ENCODE data around the gene METTL16.

The METTL16 gene

DNA sequence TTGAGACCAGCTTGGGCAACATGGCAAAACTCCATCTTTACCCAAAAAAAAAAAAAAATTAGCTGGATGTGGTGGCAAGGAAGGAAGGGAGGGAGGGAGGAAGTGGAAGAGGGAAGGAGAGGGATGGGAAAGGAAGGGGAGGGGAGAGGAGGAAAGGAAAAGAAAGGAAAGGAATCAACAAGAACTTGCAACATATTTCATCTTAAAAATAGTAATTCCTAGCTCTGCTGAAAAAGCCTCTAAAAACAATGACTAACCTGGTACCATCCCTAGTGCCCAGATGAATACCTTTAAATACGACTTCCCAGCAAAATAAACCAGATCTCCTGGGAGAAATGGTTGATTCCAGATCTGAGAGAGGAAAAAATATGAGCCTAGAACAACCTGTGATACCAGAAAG is 83.8 kb downstream of the METTL16 start:
- TF ChIP-seq CTCF (IDR thresholded peaks at IDR 0.05; ENCODE audit: low read depth, low read length) = no peak
- in situ Hi-C loops (cut with HindIII; ENCODE audit: low sequenced_read_pairs) = no loop called here
- no peak for DNase-seq (ENCODE audit: low read depth, low spot score)
- no peak overlapping the region for H3K4me3 ChIP-seq (ENCODE audit: low read depth, low read length)

- in situ Hi-C loops (cut with HindIII; ENCODE audit: low sequenced_read_pairs) = no loop called here
- DNase-seq (ENCODE audit: low read depth, low spot score) = no peak
- TF ChIP-seq CTCF (IDR thresholded peaks at IDR 0.05; ENCODE audit: low read depth, low read length) = no peak
- no peak overlapping the region for H3K4me3 ChIP-seq (ENCODE audit: low read depth, low read length)
Measured at GRCh38 chr17:2427215-2427614, 84.5 kb downstream of the METTL16 start.

DNA sequence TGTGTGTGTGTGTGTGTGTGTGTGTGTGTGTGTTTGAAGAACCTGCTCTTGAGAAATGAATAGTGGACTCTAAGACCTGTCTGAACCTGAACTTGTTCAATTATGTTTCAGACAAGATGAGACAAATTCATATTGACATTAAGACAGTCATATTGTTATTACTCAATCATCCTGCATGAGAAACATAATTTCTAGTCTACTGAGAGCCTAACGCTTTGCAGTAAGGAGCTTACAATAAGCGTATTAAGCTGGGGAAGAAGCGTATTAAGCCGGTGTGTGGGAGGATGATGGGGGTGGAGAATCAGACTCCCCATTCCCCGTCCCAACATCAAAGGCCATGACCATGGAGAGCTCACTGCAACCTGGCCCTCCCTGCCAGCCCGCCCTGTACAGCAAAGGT is 88.4 kb downstream of the METTL16 start:
- DNase-seq (ENCODE audit: low read depth, low spot score) = no peak
- H3K4me3 ChIP-seq (ENCODE audit: low read depth, low read length) = no peak overlapping the region
- in situ Hi-C loops (cut with HindIII; ENCODE audit: low sequenced_read_pairs) = no loop called here
- no peak for TF ChIP-seq CTCF (IDR thresholded peaks at IDR 0.05; ENCODE audit: low read depth, low read length)

GRCh38 chr17:2421315-2422147 is 90.2 kb downstream of the METTL16 start:
- no peak overlapping the region for H3K4me3 ChIP-seq (ENCODE audit: low read depth, low read length)
- DNase-seq (ENCODE audit: low read depth, low spot score) = no peak
- TF ChIP-seq CTCF (IDR thresholded peaks at IDR 0.05; ENCODE audit: low read depth, low read length) = peak; percentile 11
- in situ Hi-C loops (cut with HindIII; ENCODE audit: low sequenced_read_pairs) = no loop called here

DNA sequence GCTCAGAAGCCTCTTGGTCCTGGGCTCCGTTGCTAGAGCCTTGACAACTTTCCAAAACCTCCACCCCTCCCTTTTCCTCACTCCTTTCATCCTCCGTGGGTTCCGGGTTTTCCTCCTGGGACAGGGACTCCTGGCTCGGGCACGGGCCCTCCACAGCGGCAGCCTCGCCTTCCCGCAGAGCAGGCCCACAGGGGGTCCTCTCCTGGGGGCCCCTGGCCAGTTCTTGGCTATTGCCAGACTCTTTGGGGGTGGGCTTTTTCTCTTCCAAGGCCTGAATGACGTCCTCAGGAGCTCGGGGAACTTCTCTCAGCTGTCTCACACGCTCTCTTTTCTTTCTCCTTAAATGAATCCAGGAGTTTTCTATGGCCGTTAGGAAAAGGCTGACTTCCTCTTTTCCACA is 91.5 kb downstream of the METTL16 start:
- no peak for DNase-seq (ENCODE audit: low read depth, low spot score)
- in situ Hi-C loops (cut with HindIII; ENCODE audit: low sequenced_read_pairs) = no loop called here
- H3K4me3 ChIP-seq (ENCODE audit: low read depth, low read length) = no peak overlapping the region
- TF ChIP-seq CTCF (IDR thresholded peaks at IDR 0.05; ENCODE audit: low read depth, low read length) = no peak

GRCh38 chr17:2419486-2419885 is 92.2 kb downstream of the METTL16 start:
- no peak for DNase-seq (ENCODE audit: low read depth, low spot score)
- TF ChIP-seq CTCF (IDR thresholded peaks at IDR 0.05; ENCODE audit: low read depth, low read length) = no peak
- in situ Hi-C loops (cut with HindIII; ENCODE audit: low sequenced_read_pairs) = no loop called here
- H3K4me3 ChIP-seq (ENCODE audit: low read depth, low read length) = no peak overlapping the region
